ENCODE measurements around the gene ENOX2. TPM values are rescaled to one million over a fixed set of nuclear protein-coding genes. Genes with fewer than 3 reads are reported as not detected.

The ENOX2 gene
- total RNA-seq, 1 experiment from 2014 or later = 4.0 TPM

- DNase-seq = no peak
- Histone ChIP-seq H3K36me3 (no peaks in the 10 kb centered on the region), H3K9me3 (no peaks in the 10 kb centered on the region), H3K27me3 (no peaks in the 10 kb centered on the region), H3K4me3 (no peak overlapping the region)
These were observed 248.5 kb downstream of the ENOX2 start for GRCh38 chrX:130654409-130654950.

GRCh38 chrX:130652824-130653578 lies 250.0 kb downstream of the ENOX2 start:
- Histone ChIP-seq H3K4me3 (no peak overlapping the region), H3K27me3 (no peaks in the 10 kb centered on the region), H3K9me3 (no peaks in the 10 kb centered on the region), H3K36me3 (no peaks in the 10 kb centered on the region)
- no peak for DNase-seq

- H3K4me3 ChIP-seq = no peak overlapping the region
- H3K27me3 ChIP-seq = no peaks in the 10 kb centered on the region
- H3K36me3 ChIP-seq = no peaks in the 10 kb centered on the region
- DNase-seq = no peak
- H3K9me3 ChIP-seq = no peaks in the 10 kb centered on the region
These were observed 253.3 kb downstream of the ENOX2 start for GRCh38 chrX:130649738-130650137.

GRCh38 chrX:130647468-130647867 lies 255.5 kb downstream of the ENOX2 start:
- Histone ChIP-seq H3K27me3 (no peaks in the 10 kb centered on the region), H3K9me3 (no peaks in the 10 kb centered on the region), H3K36me3 (no peaks in the 10 kb centered on the region), H3K4me3 (no peak overlapping the region)
- DNase-seq = no peak

- Histone ChIP-seq H3K36me3 (no peaks in the 10 kb centered on the region), H3K9me3 (no peaks in the 10 kb centered on the region)
These were observed 256.9 kb downstream of the ENOX2 start for GRCh38 chrX:130645955-130646583.

GRCh38 chrX:130637591-130637990 lies 265.4 kb downstream of the ENOX2 start:
- H3K9me3 ChIP-seq = no peaks in the 10 kb centered on the region
- H3K36me3 ChIP-seq = no peaks in the 10 kb centered on the region
- no peak for DNase-seq
- H3K4me3 ChIP-seq = no peak overlapping the region
- H3K27me3 ChIP-seq = no peaks in the 10 kb centered on the region

More at GRCh38 chrX:130645955-130646583, 256.9 kb downstream of the ENOX2 start:
- Histone ChIP-seq H3K4me3 (no peak overlapping the region), H3K27me3 (no peaks in the 10 kb centered on the region)
- DNase-seq = no peak

- DNase-seq = no peak
- no peaks in the 10 kb centered on the region for H3K36me3 ChIP-seq
- no peaks in the 10 kb centered on the region for H3K27me3 ChIP-seq
- H3K4me3 ChIP-seq = no peak overlapping the region
- no peaks in the 10 kb centered on the region for H3K9me3 ChIP-seq
These were observed 266.7 kb downstream of the ENOX2 start for GRCh38 chrX:130636277-130636676.

GRCh38 chrX:130631011-130631410 lies 272.0 kb downstream of the ENOX2 start:
- no peak overlapping the region for H3K4me3 ChIP-seq
- no peaks in the 10 kb centered on the region for H3K36me3 ChIP-seq
- no peaks in the 10 kb centered on the region for H3K9me3 ChIP-seq
- no peak for DNase-seq
- no peaks in the 10 kb centered on the region for H3K27me3 ChIP-seq

- no peak for DNase-seq
- Histone ChIP-seq H3K36me3 (no peaks in the 10 kb centered on the region), H3K4me3 (no peak overlapping the region), H3K9me3 (no peaks in the 10 kb centered on the region), H3K27me3 (no peaks in the 10 kb centered on the region)
These were observed 274.5 kb downstream of the ENOX2 start for GRCh38 chrX:130628516-130628915.

GRCh38 chrX:130626521-130626920 lies 276.5 kb downstream of the ENOX2 start:
- no peaks in the 10 kb centered on the region for H3K9me3 ChIP-seq
- no peaks in the 10 kb centered on the region for H3K27me3 ChIP-seq
- DNase-seq = no peak
- H3K36me3 ChIP-seq = no peaks in the 10 kb centered on the region
- H3K4me3 ChIP-seq = no peak overlapping the region

- no peak for DNase-seq
- H3K9me3 ChIP-seq = no peaks in the 10 kb centered on the region
- H3K4me3 ChIP-seq = no peak overlapping the region
- no peaks in the 10 kb centered on the region for H3K27me3 ChIP-seq
- H3K36me3 ChIP-seq = no peaks in the 10 kb centered on the region
These were observed 277.6 kb downstream of the ENOX2 start for GRCh38 chrX:130625386-130625785.

- no peak for DNase-seq
- Histone ChIP-seq H3K9me3 (no peaks in the 10 kb centered on the region), H3K27me3 (no peaks in the 10 kb centered on the region), H3K36me3 (no peaks in the 10 kb centered on the region), H3K4me3 (no peak overlapping the region)
These were observed 279.5 kb downstream of the ENOX2 start for GRCh38 chrX:130623518-130623917.

GRCh38 chrX:130615941-130616340 lies 287.1 kb downstream of the ENOX2 start:
- H3K27me3 ChIP-seq = no peaks in the 10 kb centered on the region
- H3K36me3 ChIP-seq = no peaks in the 10 kb centered on the region
- DNase-seq = no peak
- H3K4me3 ChIP-seq = no peak overlapping the region
- H3K9me3 ChIP-seq = no peaks in the 10 kb centered on the region

GRCh38 chrX:130607431-130607830 lies 295.6 kb downstream of the ENOX2 start:
- Histone ChIP-seq H3K9me3 (no peaks in the 10 kb centered on the region), H3K4me3 (no peak overlapping the region), H3K27me3 (no peaks in the 10 kb centered on the region), H3K36me3 (no peaks in the 10 kb centered on the region)
- DNase-seq = no peak

- DNase-seq = no peak
- Histone ChIP-seq H3K27me3 (no peaks in the 10 kb centered on the region), H3K9me3 (no peaks in the 10 kb centered on the region), H3K4me3 (no peak overlapping the region), H3K36me3 (no peaks in the 10 kb centered on the region)
These were observed 296.6 kb downstream of the ENOX2 start for GRCh38 chrX:130606425-130606824.

GRCh38 chrX:130604882-130605281 lies 298.1 kb downstream of the ENOX2 start:
- no peak for DNase-seq
- no peaks in the 10 kb centered on the region for H3K9me3 ChIP-seq
- H3K27me3 ChIP-seq = no peaks in the 10 kb centered on the region

GRCh38 chrX:130594453-130594916 lies 308.5 kb downstream of the ENOX2 start:
- Histone ChIP-seq H3K36me3 (no peaks in the 10 kb centered on the region), H3K9me3 (no peaks in the 10 kb centered on the region), H3K27me3 (no peaks in the 10 kb centered on the region), H3K4me3 (no peak overlapping the region)
- DNase-seq = no peak

More at GRCh38 chrX:130604882-130605281, 298.1 kb downstream of the ENOX2 start:
- Histone ChIP-seq H3K36me3 (no peaks in the 10 kb centered on the region), H3K4me3 (no peak overlapping the region)

GRCh38 chrX:130593911-130594310 lies 309.1 kb downstream of the ENOX2 start:
- no peaks in the 10 kb centered on the region for H3K36me3 ChIP-seq
- no peak overlapping the region for H3K4me3 ChIP-seq
- H3K9me3 ChIP-seq = no peaks in the 10 kb centered on the region
- H3K27me3 ChIP-seq = no peaks in the 10 kb centered on the region
- DNase-seq = no peak
